ENCODE measurements around the gene STXBP2.

Gene STXBP2

DNA sequence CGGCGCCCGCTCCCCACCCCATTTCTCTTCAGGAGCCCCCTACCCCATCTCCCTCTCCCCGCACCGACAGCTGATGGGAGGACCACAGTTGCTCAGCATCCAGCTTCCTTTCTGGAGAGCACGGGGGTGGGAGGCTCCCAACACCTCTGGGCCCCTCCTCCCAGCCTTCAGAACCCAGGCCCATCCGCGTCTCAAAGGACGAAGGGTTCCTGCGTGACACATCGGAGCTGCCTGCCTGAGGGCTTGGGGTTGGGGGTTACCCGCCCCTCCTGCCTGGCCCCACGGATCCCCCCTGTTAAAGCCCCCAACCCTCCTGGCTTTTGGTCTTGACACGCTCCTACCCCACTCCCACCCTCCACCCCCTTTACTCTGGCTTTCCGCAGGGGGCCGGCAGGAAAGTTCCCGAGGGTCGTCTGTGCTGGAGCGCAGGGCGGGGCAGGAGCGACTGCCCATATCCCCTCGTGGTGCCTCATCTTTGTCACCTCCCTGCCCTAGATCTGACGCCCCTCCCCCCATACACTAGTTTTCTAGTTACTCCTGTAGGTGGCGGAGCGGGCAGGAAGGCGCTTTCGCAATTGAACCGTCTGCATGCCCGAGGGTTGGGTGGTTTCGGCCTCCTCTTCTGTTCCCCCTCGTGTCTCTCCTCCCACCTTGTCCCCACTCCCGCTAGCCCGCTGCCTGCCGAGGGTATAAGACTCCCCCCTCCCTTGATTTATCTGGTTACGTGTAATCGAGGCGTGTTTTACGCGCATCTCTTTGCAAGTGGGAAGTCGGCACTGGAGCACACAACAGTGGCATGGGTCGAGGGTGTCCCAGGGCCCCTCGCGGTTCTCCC is 44.6 kb downstream of the STXBP2 start:
- DNase-seq (ENCODE audit: low read depth), result peak; percentile 83

DNA sequence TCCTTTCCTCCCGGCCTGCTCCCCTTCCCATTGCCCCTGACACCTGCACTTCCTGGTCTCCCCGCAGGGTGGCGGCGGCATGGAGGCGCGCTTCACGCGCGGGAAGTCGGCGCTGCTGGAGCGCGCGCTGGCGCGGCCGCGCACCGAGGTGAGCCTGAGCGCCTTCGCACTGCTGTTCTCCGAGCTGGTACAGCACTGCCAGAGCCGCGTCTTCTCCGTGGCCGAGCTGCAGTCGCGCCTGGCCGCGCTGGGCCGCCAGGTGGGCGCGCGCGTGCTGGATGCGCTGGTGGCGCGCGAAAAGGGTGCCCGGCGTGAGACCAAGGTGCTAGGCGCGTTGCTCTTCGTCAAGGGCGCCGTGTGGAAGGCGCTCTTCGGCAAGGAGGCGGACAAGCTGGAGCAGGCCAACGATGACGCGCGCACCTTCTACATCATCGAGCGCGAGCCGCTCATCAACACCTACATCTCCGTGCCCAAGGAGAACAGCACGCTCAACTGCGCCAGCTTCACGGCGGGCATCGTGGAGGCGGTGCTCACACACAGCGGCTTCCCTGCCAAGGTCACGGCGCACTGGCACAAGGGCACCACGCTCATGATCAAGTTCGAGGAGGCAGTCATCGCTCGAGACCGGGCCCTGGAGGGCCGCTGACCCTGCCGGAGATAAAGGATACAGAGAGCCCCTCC is 45.4 kb downstream of the STXBP2 start:
- DNase-seq (ENCODE audit: low read depth), result no peak

DNA sequence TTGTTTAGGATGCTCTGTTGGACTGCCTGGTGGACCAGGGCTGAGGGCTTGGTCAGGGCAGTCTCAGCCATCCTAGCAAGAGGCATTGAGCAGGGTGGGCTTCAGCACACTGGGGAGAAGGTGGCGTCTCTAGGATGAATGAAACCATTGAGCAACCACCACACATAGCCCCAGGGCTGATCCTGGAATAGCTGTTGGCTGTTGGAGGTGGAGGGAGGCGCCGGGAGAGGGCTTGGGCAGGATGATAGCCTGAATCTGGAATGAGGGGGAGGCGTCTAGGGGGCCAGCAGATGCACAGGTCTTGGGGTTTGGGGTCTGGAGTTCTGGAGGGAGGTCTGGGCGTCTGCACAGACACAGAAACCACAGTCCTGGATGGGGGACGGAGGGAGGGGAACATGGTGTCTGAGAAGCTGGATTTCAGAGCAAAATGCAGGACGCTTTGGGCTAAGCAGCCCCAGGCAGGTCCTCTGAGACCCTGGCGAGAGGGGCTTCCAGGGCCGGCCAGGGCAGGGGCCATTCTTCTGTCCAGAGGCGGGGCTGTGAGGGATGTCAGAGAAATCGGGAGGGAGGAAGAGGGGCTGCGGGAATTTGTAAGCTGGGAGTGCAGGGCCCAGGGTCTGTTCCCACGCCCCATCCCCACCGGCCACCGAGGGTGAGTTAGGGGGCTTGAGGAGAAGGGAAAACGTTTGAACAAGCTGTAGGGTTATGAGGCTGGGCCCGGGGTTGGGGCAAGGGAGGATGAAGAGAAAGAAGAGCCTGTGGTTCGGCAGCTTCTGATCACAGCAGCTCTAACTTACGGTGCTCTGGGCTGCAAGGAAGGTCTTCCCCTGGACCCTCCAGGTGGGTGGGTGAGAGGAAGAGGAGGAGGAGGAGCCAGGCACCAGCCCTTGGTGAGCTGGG is 48.9 kb downstream of the STXBP2 start:
- no peak for DNase-seq (ENCODE audit: low read depth)

DNA sequence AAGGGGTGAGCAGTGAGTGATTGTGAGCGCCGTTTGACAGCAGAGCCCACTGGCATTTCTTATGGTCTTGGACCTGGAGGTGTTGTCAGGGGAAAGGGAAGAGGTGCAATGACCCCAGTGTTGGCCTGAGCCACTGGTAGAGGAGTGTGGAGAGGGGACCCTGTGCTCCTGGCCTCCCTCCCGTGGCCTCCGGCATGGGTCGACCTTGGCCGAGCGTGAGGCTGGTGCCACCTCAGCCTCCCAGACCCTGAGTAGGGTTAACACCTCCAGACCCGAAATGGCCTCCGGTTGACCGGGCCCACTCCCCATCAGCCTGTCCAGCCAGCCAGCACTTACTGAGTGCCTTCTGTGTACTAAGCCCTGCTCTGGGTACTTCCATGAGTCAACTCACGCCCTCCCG is 50.3 kb downstream of the STXBP2 start:
- no peak for DNase-seq (ENCODE audit: low read depth)

DNA sequence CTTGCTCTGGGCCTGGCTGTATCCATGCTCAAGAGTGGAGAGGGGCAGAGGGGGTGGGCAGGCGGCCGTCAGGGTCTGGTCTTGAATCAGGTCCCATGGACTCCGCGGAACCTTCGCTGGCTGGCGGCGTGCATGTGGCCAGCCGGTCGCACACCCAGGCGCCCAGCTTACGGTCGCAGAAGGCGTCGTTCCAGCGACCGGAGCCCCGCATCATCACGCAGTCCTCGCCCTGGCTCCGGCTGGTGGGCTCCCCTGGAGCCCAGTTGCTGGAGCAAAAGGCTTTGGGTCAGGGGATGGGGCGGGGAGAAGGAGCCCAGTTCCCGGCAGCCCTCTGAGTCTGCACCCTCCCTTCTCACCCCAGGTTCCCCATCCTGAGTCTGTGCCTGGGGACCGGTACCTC is 52.3 kb downstream of the STXBP2 start:
- no peak for DNase-seq (ENCODE audit: low read depth)

DNA sequence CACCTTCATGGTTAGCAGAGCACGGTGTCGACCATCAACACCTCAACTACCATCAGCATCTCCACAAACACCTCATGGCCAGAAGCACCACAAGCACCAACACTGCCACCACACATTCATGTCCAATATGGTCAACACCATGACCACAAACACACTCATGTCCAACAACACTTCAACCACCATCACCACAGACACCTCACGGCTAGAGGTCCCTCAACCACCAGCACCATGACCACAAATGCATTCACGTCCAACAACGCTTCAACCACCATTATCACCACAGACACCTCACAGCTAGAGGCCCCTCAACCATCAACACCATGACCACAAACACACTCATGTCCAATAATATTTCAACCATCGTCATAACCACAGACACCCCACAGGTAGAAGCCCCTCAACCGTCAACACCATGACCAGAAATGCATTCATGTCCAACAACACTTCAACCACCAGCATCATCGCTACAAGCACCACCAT is 53.9 kb downstream of the STXBP2 start:
- no peak for DNase-seq (ENCODE audit: low read depth)

DNA sequence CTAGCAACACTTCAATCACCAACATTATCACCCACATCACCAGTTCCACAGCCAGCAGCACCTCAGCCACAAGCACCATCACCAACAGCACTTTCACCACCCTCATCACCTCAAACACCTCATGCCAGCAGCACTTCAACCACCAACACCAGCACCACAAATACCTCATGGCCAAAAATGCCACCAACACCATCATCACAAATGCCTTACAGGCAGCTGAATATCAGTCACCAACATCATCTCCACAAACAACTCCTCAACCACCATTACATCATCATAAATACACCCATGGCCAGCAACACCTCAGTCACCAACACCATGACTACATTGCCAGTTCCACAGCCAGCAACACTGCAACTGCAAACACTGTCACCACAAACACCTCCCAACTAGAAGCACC is 54.6 kb downstream of the STXBP2 start:
- no peak for DNase-seq (ENCODE audit: low read depth)

DNA sequence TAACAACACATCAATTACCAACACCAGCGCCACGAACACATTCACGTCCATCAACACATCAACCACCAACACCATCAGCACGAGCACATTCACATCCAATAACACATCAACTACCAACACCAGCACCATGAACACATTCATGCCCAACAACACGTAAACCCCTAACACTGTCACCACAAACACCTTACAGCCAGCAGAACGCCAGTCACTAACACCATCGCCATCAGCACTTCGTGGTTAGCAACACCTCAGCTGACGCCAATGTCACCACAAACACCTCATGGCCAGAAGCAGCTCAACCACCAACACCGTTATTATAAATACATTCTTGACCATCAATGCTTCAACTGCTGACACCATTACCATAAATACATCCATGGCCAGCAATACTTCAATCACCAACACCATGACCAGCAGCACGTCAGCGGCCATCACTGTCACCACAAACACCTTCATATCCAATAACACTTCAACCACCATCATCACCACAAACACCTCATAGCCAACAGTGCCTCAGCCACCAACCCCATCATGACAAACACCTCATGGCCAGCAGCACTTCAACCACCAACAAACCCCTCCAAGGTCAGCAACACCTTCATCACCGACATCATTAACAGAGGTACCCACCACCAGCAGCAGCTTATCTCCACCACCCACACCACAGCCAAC is 55.6 kb downstream of the STXBP2 start:
- DNase-seq (ENCODE audit: low read depth), result no peak

DNA sequence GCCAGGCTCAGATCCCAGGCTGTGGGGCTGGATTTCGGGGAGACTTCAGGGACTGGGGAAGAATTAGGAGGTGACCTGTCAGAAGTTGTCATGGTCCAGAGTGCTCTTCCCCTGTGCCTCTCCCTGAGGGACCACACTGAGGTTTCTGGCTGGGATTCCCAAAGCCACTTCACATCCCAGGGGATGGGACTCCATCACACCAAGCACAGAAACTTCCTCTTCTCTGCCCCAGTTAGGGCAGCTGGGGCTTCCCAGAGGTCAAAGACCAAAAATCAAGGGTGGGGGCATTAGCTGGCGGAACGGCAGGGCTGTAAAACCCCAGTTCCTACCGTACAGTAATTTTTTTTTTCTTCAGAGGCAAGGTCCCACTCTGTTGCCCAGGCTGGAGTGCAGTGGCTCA is 57.6 kb downstream of the STXBP2 start:
- no peak for DNase-seq (ENCODE audit: low read depth)
